Gastrocnemius medialis (tissue), 4 donors: Measurements from ENCODE around the gene STC2.

Source experiments
- POLR2A ChIP-seq, 2 donors: fragments of 450-650 bp; IDR thresholded peaks; one replicate each; pipeline ENCODE4 v1.6.1; 2017; ENCODE audit warnings: antibody characterized with exemption in 2 of 2, mild to moderate bottlenecking in 2 of 2, moderate library complexity in 2 of 2
- TF ChIP-seq, protein P1 (sequence below), 5 experiments: fragments of 450-650 bp in 3 of 5; fragments of 200-600 bp in 2 of 5; sonication (generic) in 2 of 5; IDR thresholded peaks in 4 of 5; conservative IDR thresholded peaks in 1 of 5; 1 replicate in 4 of 5; 2 replicates in 1 of 5; pipeline ENCODE4 v1.5.1; 2016 to 2019; ENCODE audit warnings: antibody characterized with exemption in 5 of 5, mild to moderate bottlenecking in 3 of 5, moderate library complexity in 3 of 5

DNA sequence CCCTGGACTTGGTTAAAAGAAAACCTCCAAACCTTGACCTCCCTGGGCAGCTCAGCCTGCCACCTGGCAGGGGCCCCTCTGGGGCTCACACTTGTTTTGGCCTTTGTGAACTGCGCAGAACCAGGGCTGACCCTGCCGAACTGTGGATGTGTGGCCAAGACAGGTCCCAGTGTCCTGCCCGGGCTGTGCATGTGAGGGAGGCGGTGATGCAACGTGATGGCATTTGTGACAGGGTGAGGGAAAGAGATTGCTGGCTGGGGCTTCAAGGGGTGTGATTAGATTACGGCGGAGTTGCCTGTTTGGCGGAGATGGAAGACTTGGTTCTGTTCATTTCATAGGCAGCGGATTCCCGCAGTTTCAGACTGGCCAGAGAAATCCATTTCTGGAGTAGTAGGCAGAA lies 62.8 kb downstream of the STC2 start:
- TF ChIP-seq, protein P1, sequence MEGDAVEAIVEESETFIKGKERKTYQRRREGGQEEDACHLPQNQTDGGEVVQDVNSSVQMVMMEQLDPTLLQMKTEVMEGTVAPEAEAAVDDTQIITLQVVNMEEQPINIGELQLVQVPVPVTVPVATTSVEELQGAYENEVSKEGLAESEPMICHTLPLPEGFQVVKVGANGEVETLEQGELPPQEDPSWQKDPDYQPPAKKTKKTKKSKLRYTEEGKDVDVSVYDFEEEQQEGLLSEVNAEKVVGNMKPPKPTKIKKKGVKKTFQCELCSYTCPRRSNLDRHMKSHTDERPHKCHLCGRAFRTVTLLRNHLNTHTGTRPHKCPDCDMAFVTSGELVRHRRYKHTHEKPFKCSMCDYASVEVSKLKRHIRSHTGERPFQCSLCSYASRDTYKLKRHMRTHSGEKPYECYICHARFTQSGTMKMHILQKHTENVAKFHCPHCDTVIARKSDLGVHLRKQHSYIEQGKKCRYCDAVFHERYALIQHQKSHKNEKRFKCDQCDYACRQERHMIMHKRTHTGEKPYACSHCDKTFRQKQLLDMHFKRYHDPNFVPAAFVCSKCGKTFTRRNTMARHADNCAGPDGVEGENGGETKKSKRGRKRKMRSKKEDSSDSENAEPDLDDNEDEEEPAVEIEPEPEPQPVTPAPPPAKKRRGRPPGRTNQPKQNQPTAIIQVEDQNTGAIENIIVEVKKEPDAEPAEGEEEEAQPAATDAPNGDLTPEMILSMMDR (IDR thresholded peaks at IDR 0.05 in 4 of 5, conservative IDR thresholded peaks at IDR 0.05 in 1 of 5): no peak
- TF ChIP-seq POLR2A (IDR thresholded peaks at IDR 0.05): no peak
